Measurements from ENCODE around the gene SLC41A2. TPM values are rescaled to one million over a fixed set of nuclear protein-coding genes. Genes with fewer than 3 reads are reported as not detected.

SLC41A2 gene
- polyA plus RNA-seq (2011; rRNA removed) (1.2 and 2.9 TPM in 2 replicates), polyA minus RNA-seq (2011; rRNA and poly(A)+ RNA removed) (3.3 and 3.8 TPM in 2 replicates)

DNA sequence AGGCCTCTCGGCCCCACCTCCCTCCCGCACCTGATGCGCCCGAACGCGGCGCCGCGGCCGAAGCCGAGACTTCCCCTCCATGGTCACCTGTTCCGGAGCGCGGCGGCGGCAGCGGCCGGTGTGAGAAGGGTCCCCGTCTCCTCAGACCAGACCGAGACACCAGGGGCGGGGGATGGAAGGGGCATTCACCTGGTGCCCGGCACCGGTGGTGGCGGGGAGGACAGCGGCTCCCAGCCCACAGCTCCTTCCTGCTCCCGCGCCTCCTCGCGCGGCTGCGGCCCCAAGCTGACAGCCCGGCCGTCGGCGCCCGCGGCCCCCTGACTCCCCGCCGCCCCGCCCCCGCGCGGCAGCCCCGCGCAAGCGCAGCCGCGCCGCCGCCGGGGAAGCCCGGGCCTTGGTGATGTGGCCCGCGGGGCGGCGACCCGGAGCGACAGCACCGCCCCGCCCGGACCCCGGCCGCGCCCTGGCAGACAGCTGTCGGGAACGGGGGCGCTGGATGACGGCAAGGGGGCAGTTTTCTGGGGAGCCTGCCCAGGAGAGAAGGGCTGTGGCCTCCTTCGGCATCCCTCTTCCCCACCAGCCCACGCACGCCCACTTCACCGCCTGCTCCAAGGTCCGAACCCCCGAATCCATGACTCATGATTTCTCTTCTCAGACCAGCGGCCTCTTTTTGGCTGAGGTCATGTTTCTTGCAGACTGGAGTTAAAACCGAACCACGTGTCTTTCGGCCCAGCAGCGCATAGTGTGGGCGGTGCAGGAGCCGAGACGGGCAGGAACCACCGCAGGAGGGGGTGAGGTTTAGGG is at the start of gene SLC41A2:
Gene SLC41A2 (minus strand): TSS at position 290 of the 804 bp plus-strand sequence. CDS start 29,763 bp downstream, outside the sequence.
- POLR2A ChIA-PET: interaction anchor here (0.7 kb wide), 1 partner anchor 208 kb away, joined by 4 read pairs; no protein-coding TSS in a partner anchor
- CTCF ChIA-PET: interaction anchor here (1.0 to 3.7 kb wide), 4 partner anchors 10 to 34 kb away, joined by 3 to 18 read pairs (median 4); no protein-coding TSS in a partner anchor
- TF ChIP-seq, protein P1, sequence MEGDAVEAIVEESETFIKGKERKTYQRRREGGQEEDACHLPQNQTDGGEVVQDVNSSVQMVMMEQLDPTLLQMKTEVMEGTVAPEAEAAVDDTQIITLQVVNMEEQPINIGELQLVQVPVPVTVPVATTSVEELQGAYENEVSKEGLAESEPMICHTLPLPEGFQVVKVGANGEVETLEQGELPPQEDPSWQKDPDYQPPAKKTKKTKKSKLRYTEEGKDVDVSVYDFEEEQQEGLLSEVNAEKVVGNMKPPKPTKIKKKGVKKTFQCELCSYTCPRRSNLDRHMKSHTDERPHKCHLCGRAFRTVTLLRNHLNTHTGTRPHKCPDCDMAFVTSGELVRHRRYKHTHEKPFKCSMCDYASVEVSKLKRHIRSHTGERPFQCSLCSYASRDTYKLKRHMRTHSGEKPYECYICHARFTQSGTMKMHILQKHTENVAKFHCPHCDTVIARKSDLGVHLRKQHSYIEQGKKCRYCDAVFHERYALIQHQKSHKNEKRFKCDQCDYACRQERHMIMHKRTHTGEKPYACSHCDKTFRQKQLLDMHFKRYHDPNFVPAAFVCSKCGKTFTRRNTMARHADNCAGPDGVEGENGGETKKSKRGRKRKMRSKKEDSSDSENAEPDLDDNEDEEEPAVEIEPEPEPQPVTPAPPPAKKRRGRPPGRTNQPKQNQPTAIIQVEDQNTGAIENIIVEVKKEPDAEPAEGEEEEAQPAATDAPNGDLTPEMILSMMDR (IDR thresholded peaks at IDR 0.05; ENCODE audit: insufficient read depth, low read depth, low read length): no peak
- Histone ChIP-seq H3K36me3 (ENCODE audit: control insufficient read depth, insufficient read depth, low read length) (no peaks in the 10 kb centered on the region), H3K27me3 (ENCODE audit: control insufficient read depth, insufficient read depth, low read length) (peaks cover 5% of the 10 kb centered on the region), H3K4me3 (ENCODE audit: low read depth, low read length) (peak within 1 kb of the TSS; percentile 88)
- DNase-seq (ENCODE audit: low read depth): peak; percentile 54

DNA sequence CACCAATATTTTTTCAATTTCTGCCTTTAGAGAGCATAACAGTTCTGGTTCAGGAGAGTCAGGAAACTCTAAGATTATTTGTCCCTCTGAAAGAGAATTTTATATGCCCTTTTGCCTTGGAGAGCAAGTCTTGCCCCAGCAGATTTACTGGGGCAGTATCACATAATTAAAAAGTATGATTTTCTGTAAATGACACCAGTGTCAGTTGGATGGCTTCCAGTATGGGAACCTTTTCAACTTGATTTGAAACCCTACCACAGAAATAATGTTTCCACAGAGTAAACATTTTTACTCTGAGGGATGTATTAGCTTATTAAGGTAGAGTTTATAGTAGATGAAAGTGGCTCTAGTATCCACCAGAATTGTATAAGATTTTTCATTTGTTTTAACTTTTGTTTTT is 43.4 kb upstream of the SLC41A2 start:
- H3K36me3 ChIP-seq (ENCODE audit: control insufficient read depth, insufficient read depth, low read length): no peaks in the 10 kb centered on the region
- CTCF ChIA-PET: interaction anchor here (1.3 kb wide), 1 partner anchor 9 kb away, joined by 3 read pairs; no protein-coding TSS in a partner anchor
- POLR2A ChIA-PET: no interaction called here
- no peak overlapping the region for H3K4me3 ChIP-seq (ENCODE audit: low read depth, low read length)
- H3K27me3 ChIP-seq (ENCODE audit: control insufficient read depth, insufficient read depth, low read length): no peaks in the 10 kb centered on the region
- TF ChIP-seq, protein P1 (IDR thresholded peaks at IDR 0.05; ENCODE audit: insufficient read depth, low read depth, low read length): no peak
- DNase-seq (ENCODE audit: low read depth): no peak

- H3K4me3 ChIP-seq (ENCODE audit: low read depth, low read length): no peak overlapping the region
- peaks cover 2% of the 10 kb centered on the region; the same call in 1 of the 2 replicates for H3K36me3 ChIP-seq (ENCODE audit: control insufficient read depth, insufficient read depth, low read length)
- POLR2A ChIA-PET: no interaction called here
- CTCF ChIA-PET: no interaction called here
- DNase-seq (ENCODE audit: low read depth): no peak
- TF ChIP-seq, protein P1 (IDR thresholded peaks at IDR 0.05; ENCODE audit: insufficient read depth, low read depth, low read length): no peak
- H3K27me3 ChIP-seq (ENCODE audit: control insufficient read depth, insufficient read depth, low read length): no peaks in the 10 kb centered on the region
Measured at GRCh38 chr12:104999347-104999685, 41.2 kb upstream of the SLC41A2 start.

GRCh38 chr12:104998423-104999346 is 40.6 kb upstream of the SLC41A2 start:
- H3K36me3 ChIP-seq (ENCODE audit: control insufficient read depth, insufficient read depth, low read length): peaks cover 2% of the 10 kb centered on the region
- ChIA-PET POLR2A (no interaction called here), CTCF (no interaction called here)
- no peak overlapping the region for H3K4me3 ChIP-seq (ENCODE audit: low read depth, low read length)
- TF ChIP-seq, protein P1 (IDR thresholded peaks at IDR 0.05; ENCODE audit: insufficient read depth, low read depth, low read length): no peak
- no peaks in the 10 kb centered on the region for H3K27me3 ChIP-seq (ENCODE audit: control insufficient read depth, insufficient read depth, low read length)
- DNase-seq (ENCODE audit: low read depth): no peak

GRCh38 chr12:104997541-104997940 is 39.5 kb upstream of the SLC41A2 start:
- no peak for DNase-seq (ENCODE audit: low read depth)
- CTCF ChIA-PET: interaction anchor here (1.2 kb wide), 1 partner anchor 10 kb away, joined by 4 read pairs; no protein-coding TSS in a partner anchor
- POLR2A ChIA-PET: no interaction called here
- no peaks in the 10 kb centered on the region for H3K27me3 ChIP-seq (ENCODE audit: control insufficient read depth, insufficient read depth, low read length)
- H3K36me3 ChIP-seq (ENCODE audit: control insufficient read depth, insufficient read depth, low read length): peaks cover 4% of the 10 kb centered on the region
- TF ChIP-seq, protein P1 (IDR thresholded peaks at IDR 0.05; ENCODE audit: insufficient read depth, low read depth, low read length): no peak
- no peak overlapping the region for H3K4me3 ChIP-seq (ENCODE audit: low read depth, low read length)

All from BJ (cell line).